Glomerular visceral epithelial cell (primary cell): Measurements from ENCODE around the gene PDE1C.
A peak's percentile ranks its signal among the peaks of the same experiment; 100 is the strongest.

Experiments
- DNase-seq: peaks from one replicate; pipeline ENCODE4 v3.0.0-alpha.2; 2016; ENCODE audit errors: extremely low spot score

PDE1C gene

GRCh38 chr7:31893365-31893764, 176.8 kb downstream of the PDE1C start:
- no peak for DNase-seq

GRCh38 chr7:31892099-31892829, 177.9 kb downstream of the PDE1C start:
- no peak for DNase-seq

GRCh38 chr7:31890766-31891165, 179.4 kb downstream of the PDE1C start:
- no peak for DNase-seq

- DNase-seq: no peak
Measured at GRCh38 chr7:31890198-31890597, 180.0 kb downstream of the PDE1C start.

GRCh38 chr7:31887006-31887405, 183.2 kb downstream of the PDE1C start:
- peak; percentile 66 for DNase-seq

GRCh38 chr7:31885171-31885570, 185.0 kb downstream of the PDE1C start:
- no peak for DNase-seq

GRCh38 chr7:31883761-31884164, 186.4 kb downstream of the PDE1C start:
- peak; percentile 59 for DNase-seq

- DNase-seq: peak; percentile 39
Measured at GRCh38 chr7:31882187-31882586, 188.0 kb downstream of the PDE1C start.

GRCh38 chr7:31878875-31879274, 191.3 kb downstream of the PDE1C start:
- no peak for DNase-seq

GRCh38 chr7:31875424-31875823, 194.8 kb downstream of the PDE1C start:
- peak; percentile 30 for DNase-seq

GRCh38 chr7:31874631-31875386, 195.4 kb downstream of the PDE1C start:
- no peak for DNase-seq

GRCh38 chr7:31873816-31874597, 196.2 kb downstream of the PDE1C start:
- DNase-seq: no peak

GRCh38 chr7:31872545-31873370, 197.4 kb downstream of the PDE1C start:
- no peak for DNase-seq

- no peak for DNase-seq
Measured at GRCh38 chr7:31864646-31865045, 205.6 kb downstream of the PDE1C start.

GRCh38 chr7:31860925-31861324, 209.3 kb downstream of the PDE1C start:
- no peak for DNase-seq

- DNase-seq: no peak
Measured at GRCh38 chr7:31858055-31858454, 212.2 kb downstream of the PDE1C start.

- DNase-seq: no peak
Measured at GRCh38 chr7:31857172-31857571, 213.0 kb downstream of the PDE1C start.

- no peak for DNase-seq
Measured at GRCh38 chr7:31856337-31856736, 213.9 kb downstream of the PDE1C start.

GRCh38 chr7:31855530-31855929, 214.7 kb downstream of the PDE1C start:
- no peak for DNase-seq

- DNase-seq: no peak
Measured at GRCh38 chr7:31853380-31853779, 216.8 kb downstream of the PDE1C start.

GRCh38 chr7:31852462-31852861, 217.7 kb downstream of the PDE1C start:
- DNase-seq: no peak

GRCh38 chr7:31851119-31851518, 219.1 kb downstream of the PDE1C start:
- no peak for DNase-seq
